IMR-90 (cell line): ENCODE data around the gene CDC34. TPM values are rescaled to one million over a fixed set of nuclear protein-coding genes. Genes with fewer than 3 reads are reported as not detected.

Experiments used
- ATAC-seq: fragments of 200-7000 bp; cut with Tn5 transposase; 2 replicates; pipeline ENCODE4 v1.9.1; 2020; ENCODE audit warnings: low read depth, mild to moderate bottlenecking, moderate library complexity
- BruUV-seq: library from RNA; stranded (reverse); fragments of 400-500 nt; replicated peaks from 2 replicates; lab custom pipeline; 2021; lab: Mats Ljungman, UMichigan
- CTCF ChIA-PET: fragments of 300-600 bp; formaldehyde crosslinking; extraction: SDS; loops from one replicate; lab custom pipeline; 2021; ENCODE audit warnings: antibody characterized with exemption; lab: Yijun Ruan, JAX
- POLR2A ChIA-PET: fragments of 300-600 bp; sonication (Branson Sonifier 250); formaldehyde crosslinking; loops from one replicate; lab custom pipeline; 2022; ENCODE audit warnings: antibody characterized with exemption; ENCODE audit not compliant: unreplicated experiment; lab: Charles Lee
- DNase-seq: peaks from one replicate; pipeline ENCODE4 v3.0.0; 2013
- H2AFZ ChIP-seq: replicated peaks from 2 replicates; pipeline ENCODE3; 2013; ENCODE audit warnings: low read length, mild to moderate bottlenecking; ENCODE audit not compliant: poor library complexity
- H2AK5ac ChIP-seq: 2 replicates; pipeline ENCODE4 v1.6.1; 2013; ENCODE audit warnings: low read depth, low read length, inconsistent platforms
- H2AK9ac ChIP-seq: replicated peaks from 2 replicates; pipeline ENCODE3; 2013; ENCODE audit warnings: mild to moderate bottlenecking, low read depth, low read length, moderate library complexity; ENCODE audit not compliant: poor library complexity
- H2BK120ac ChIP-seq: 2 replicates; pipeline ENCODE4 v1.6.1; 2013; ENCODE audit warnings: low read depth, low read length, inconsistent platforms
- H2BK15ac ChIP-seq: 3 replicates; pipeline ENCODE4 v1.6.1; 2013; ENCODE audit warnings: low read depth, low read length, inconsistent platforms
- H2BK20ac ChIP-seq: 2 replicates; pipeline ENCODE4 v1.6.1; 2013; ENCODE audit warnings: low read depth, mild to moderate bottlenecking, inconsistent platforms, low read length, moderate library complexity
- H2BK5ac ChIP-seq: 2 replicates; pipeline ENCODE4 v1.6.1; 2013; ENCODE audit warnings: mild to moderate bottlenecking, low read depth, low read length, inconsistent platforms; ENCODE audit not compliant: poor library complexity, severe bottlenecking
- H3K14ac ChIP-seq: replicated peaks from 2 replicates; pipeline ENCODE4 v1.6.1; 2013; ENCODE audit warnings: low read depth, low read length, inconsistent platforms
- H3K18ac ChIP-seq: 2 replicates; pipeline ENCODE4 v1.6.1; 2013; ENCODE audit warnings: low read depth, low read length, control low read depth
- H3K23ac ChIP-seq: 2 replicates; pipeline ENCODE4 v1.6.1; 2013; ENCODE audit warnings: low read depth, low read length, inconsistent platforms
- H3K27ac ChIP-seq: 2 replicates; pipeline ENCODE4 v1.5.1; 2013; ENCODE audit warnings: mild to moderate bottlenecking, control low read depth, low read length; ENCODE audit not compliant: insufficient read depth
- H3K27me3 ChIP-seq: 2 replicates; pipeline ENCODE4 v1.6.1; 2013; ENCODE audit warnings: low read length; ENCODE audit not compliant: control insufficient read depth, insufficient read depth
- H3K36me3 ChIP-seq: 2 replicates; pipeline ENCODE4 v1.6.1; 2013; ENCODE audit warnings: low read length, mixed read lengths; ENCODE audit not compliant: control insufficient read depth, insufficient read depth
- H3K4ac ChIP-seq: 2 replicates; pipeline ENCODE4 v1.6.1; 2013; ENCODE audit warnings: low read depth, low read length, inconsistent platforms
- H3K4me1 ChIP-seq: 2 replicates; pipeline ENCODE4 v1.6.1; 2013; ENCODE audit warnings: low read length, mixed read lengths; ENCODE audit not compliant: control insufficient read depth, insufficient read depth
- H3K4me2 ChIP-seq: 2 replicates; pipeline ENCODE4 v1.6.1; 2013; ENCODE audit warnings: low read depth, mild to moderate bottlenecking, control low read depth, low read length, moderate library complexity
- H3K4me3 ChIP-seq: 2 replicates; pipeline ENCODE4 v1.5.1; 2013; ENCODE audit warnings: low read depth, mild to moderate bottlenecking, control low read depth, low read length, moderate library complexity; ENCODE audit not compliant: insufficient read depth
- H3K56ac ChIP-seq: 2 replicates; pipeline ENCODE4 v1.6.1; 2013; ENCODE audit warnings: low read length, inconsistent platforms; ENCODE audit not compliant: insufficient read depth; ENCODE audit errors: extremely low read depth
- H3K79me1 ChIP-seq, 2 experiments: 2 replicates each; pipeline ENCODE4 v1.6.1; 2013; ENCODE audit warnings: low read length in 2 of 2, inconsistent platforms in 1 of 2, low read depth in 1 of 2
- H3K9ac ChIP-seq: 2 replicates; pipeline ENCODE4 v1.6.1; 2013; ENCODE audit warnings: low read depth, low read length, control low read depth
- H3K9me1 ChIP-seq: 2 replicates; pipeline ENCODE4 v1.6.1; 2013; ENCODE audit warnings: low read length, inconsistent platforms; ENCODE audit not compliant: insufficient read depth
- H3K9me3 ChIP-seq: 2 replicates; pipeline ENCODE4 v1.6.1; 2013; ENCODE audit warnings: low read length; ENCODE audit not compliant: control insufficient read depth, insufficient read depth
- H4K20me1 ChIP-seq: 2 replicates; pipeline ENCODE4 v1.6.1; 2013; ENCODE audit warnings: low read length, inconsistent platforms; ENCODE audit not compliant: insufficient read depth
- H4K5ac ChIP-seq: 2 replicates; pipeline ENCODE4 v1.6.1; 2013; ENCODE audit warnings: mild to moderate bottlenecking, low read depth, low read length, control low read depth
- H4K8ac ChIP-seq, 2 experiments: 2 replicates each; pipeline ENCODE4 v1.6.1; 2013; ENCODE audit warnings: low read depth in 2 of 2, low read length in 2 of 2, control low read depth in 1 of 2, inconsistent platforms in 1 of 2
- H4K91ac ChIP-seq: 2 replicates; pipeline ENCODE4 v1.6.1; 2013; ENCODE audit warnings: low read depth, low read length, inconsistent platforms; ENCODE audit not compliant: insufficient read depth
- CTCF ChIP-seq: conservative IDR thresholded peaks from 2 replicates; pipeline ENCODE4 v1.5.1; 2012; ENCODE audit warnings: mild to moderate bottlenecking, low read depth, low read length, improper control_type of control experiment
- MXI1 ChIP-seq: IDR thresholded peaks from 2 replicates; pipeline ENCODE4 v1.6.1; 2012; ENCODE audit warnings: low read depth, mild to moderate bottlenecking, low read length, moderate library complexity, borderline replicate concordance
- WGBS, 2 experiments: methylation state at CpG; one replicate each; pipeline versions ENCODE4 v1.1.5 to v1.1.7; 2013; ENCODE audit warnings: missing lambda C conversion rate in 2 of 2; ENCODE audit not compliant: insufficient read length in 1 of 2; ENCODE audit errors: extremely low coverage in 2 of 2; 5-methylcytosine and 5-hydroxymethylcytosine counted together
- dilution Hi-C: fragments of 300-500 bp; cut with HindIII; formaldehyde crosslinking; loops from one replicate; pipeline ENCODE4 v1.14.3; 2018; ENCODE audit warnings: low sequenced_read_pairs; ENCODE audit not compliant: unreplicated experiment
- in situ Hi-C: fragments of 300-500 bp; cut with MboI; formaldehyde crosslinking; loops from 3 replicates; pipeline ENCODE4 v1.14.3; 2019; ENCODE audit warnings: low sequenced_read_pairs, inconsistent platforms, mixed read lengths
- intact Hi-C: fragments of 100-400 bp; cut with micrococcal nuclease; formaldehyde crosslinking; loops from 2 replicates; pipeline ENCODE4 v1.10.0; 2022
- polyA plus RNA-seq, 3 experiments: library from polyadenylated mRNA; depleted of rRNA; stranded (reverse); fragments of >200 nt; gene quantifications; 2 replicates each; pipeline ENCODE4 v1.2.3, GENCODE V29; 2012; ENCODE audit warnings: low replicate concordance in 1 of 3
- total RNA-seq: library from RNA; depleted of rRNA; stranded (reverse); fragments of >200 nt; gene quantifications from 2 replicates; pipeline ENCODE4 v1.2.3, GENCODE V29; 2012

Gene CDC34
- total and polyA plus RNA-seq, 2 of the 4 experiments (the other 2 are of a cell fraction), result 35.7 to 68.9 TPM

DNA sequence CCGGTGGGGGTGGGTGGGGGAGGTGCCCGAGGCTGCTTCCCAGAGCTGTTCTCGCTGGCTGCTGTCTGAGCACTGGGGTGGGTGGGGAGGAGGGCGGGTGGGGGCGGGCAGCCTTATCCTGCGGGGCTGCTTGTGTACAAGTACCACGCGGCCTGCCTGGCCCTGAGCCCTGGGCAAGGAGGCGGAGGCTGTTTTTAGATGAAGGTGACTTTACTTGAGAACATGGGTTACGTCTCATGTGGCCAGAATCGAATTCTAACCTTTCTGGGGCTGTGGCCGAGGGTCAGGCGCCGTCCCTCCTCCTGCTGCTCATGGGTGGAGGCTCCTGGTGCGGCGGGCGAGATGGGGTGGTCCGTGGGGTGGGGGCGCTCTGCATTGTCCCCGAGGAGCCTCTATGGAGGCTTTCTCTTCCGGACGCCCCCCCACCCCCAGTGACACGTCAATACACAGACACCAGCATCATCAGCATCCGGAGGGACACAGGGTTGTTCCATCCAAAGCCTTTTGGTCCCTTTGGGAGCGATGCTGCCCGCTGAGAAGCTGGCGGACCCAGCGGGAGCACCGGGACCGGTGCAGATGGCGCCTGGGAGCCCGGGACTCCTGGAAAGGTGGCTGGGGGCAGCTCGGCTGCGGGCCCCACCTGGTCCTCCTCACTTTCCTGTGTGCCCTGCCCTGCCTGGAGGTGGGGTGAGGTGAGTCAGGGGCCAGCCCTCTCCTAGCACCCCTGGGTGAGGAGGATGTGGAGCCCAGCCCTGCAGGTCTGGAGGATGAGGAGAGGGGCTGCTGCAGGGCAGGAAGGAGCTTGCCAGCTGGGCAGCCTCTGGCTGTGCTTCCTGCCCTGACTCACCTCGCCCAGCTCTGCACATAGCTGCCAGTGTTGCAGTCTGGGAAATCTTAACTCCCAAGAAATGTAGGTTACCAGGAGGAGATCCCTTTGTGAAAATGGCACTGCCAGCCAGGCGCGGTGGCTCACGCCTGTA, 44.3 kb downstream of the CDC34 start:
- Histone ChIP-seq H3K56ac (no peak overlapping the region), H3K27me3 (no peaks in the 10 kb centered on the region), H3K4me1 (peaks cover 26% of the 10 kb centered on the region), H3K4me2 (peak overlapping the region; percentile 62), H2BK120ac (no peak overlapping the region), H3K9me1 (peaks cover 11% of the 10 kb centered on the region; the same call in 1 of the 2 replicates), H3K18ac (no peak overlapping the region), H2BK5ac (no peak overlapping the region), H4K5ac (no peak overlapping the region), H3K27ac (no peak overlapping the region), H3K9ac (no peak overlapping the region), H3K14ac (no peak overlapping the region), H3K4ac (no peak overlapping the region), H2BK15ac (no peak overlapping the region), H4K91ac (no peak overlapping the region), H3K23ac (no peak overlapping the region), H2AFZ (peak overlapping the region; percentile 56), H2AK5ac (peak overlapping the region; percentile 20; the same call in 1 of the 2 replicates), H2BK20ac (no peak overlapping the region), H2AK9ac (peak overlapping the region; percentile 20), H3K4me3 (no peak overlapping the region), H3K36me3 (peaks cover 9% of the 10 kb centered on the region; the same call in 1 of the 2 replicates), H3K79me1 (peaks cover 0 to 67% of the 10 kb centered on the region in 2 experiments; a peak in 2 of 4 replicates), H4K20me1 (peaks cover 76% of the 10 kb centered on the region), H4K8ac (no peak overlapping the region), H3K9me3 (no peaks in the 10 kb centered on the region)
- in situ Hi-C loops (no loop called here), dilution Hi-C loops (no loop called here), intact Hi-C loops (no loop called here)
- CTCF ChIA-PET, result interaction anchor here (0.6 kb wide), 1 partner anchor 50 kb away, joined by 6 read pairs; no protein-coding TSS in a partner anchor
- no TSS peak for BruUV-seq
- no peak for TF ChIP-seq CTCF
- TF ChIP-seq MXI1, result 0 out of 2 replicates have a peak, but pooled peaks have one; percentile 17
- ATAC-seq (no peak), DNase-seq (peak; percentile 37)
- POLR2A ChIA-PET, result no interaction called here
- 54% methylated on average over 8 of the region's 38 CpGs; no CpG with 5 or more reads in 1 of the 2 experiments for WGBS, 2 experiments
